GM18507 (cell line): Measurements from ENCODE around the gene LPCAT2.

Experiments used
- DNase-seq: peaks from one replicate; pipeline ENCODE4 v3.0.0; 2011; ENCODE audit warnings: low read depth; ENCODE audit not compliant: insufficient read length; ENCODE audit errors: extremely low spot score
- FAIRE-seq: peaks from 2 replicates; lab custom pipeline; 2011; peaks lifted over from hg19 to GRCh38; lab: Jason Lieb, UNC

Gene LPCAT2, protein sequence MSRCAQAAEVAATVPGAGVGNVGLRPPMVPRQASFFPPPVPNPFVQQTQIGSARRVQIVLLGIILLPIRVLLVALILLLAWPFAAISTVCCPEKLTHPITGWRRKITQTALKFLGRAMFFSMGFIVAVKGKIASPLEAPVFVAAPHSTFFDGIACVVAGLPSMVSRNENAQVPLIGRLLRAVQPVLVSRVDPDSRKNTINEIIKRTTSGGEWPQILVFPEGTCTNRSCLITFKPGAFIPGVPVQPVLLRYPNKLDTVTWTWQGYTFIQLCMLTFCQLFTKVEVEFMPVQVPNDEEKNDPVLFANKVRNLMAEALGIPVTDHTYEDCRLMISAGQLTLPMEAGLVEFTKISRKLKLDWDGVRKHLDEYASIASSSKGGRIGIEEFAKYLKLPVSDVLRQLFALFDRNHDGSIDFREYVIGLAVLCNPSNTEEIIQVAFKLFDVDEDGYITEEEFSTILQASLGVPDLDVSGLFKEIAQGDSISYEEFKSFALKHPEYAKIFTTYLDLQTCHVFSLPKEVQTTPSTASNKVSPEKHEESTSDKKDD

DNA sequence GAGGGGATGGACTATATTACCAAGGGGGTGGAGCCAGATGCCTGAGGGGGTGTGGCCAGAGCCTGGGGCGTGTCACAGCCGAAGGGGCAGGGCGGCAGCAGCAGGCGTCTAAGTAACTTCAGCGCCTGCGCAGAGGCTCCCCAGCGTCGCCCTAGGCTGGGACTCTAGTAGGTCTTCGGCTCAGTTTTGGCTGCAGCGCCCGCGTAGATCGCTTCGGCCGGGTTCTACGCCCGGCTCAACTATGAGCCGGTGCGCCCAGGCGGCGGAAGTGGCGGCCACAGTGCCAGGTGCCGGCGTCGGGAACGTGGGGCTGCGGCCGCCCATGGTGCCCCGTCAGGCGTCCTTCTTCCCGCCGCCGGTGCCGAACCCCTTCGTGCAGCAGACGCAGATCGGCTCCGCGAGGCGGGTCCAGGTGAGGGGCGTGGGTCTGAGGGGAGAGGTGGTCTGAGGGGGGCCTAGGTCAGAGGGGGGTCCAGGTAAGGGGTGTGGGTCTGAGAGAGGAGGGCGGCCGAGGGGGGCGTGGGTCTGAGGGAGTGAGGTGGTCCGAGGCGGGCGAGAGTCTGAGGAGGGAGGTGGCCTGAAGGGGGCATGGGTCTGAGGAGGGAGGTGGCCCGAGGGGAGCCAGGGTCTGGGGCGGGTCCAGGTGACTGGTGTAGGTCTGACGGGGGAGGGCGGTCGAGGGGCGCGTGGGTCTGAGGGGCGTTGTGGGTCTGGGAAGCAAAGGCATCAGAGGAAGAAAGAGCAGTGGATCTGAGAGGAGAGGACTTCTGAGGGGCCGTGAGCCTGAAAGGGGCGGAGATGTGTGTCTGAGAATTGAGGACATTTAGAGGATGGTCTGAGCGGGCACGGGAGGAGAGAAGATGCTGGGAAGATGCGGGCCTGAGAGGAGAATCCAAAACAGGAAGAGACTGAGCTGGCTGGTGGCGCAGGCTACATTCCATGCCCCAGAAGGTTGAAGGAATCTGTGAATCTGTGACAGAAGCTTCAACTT is at the start of gene LPCAT2:
TSS of gene LPCAT2 (plus strand) at position 132 of the 991 bp plus-strand sequence. CDS start at position 242, 110 bp downstream.
- no peak for FAIRE-seq
- DNase-seq, result peak; percentile 9

DNA sequence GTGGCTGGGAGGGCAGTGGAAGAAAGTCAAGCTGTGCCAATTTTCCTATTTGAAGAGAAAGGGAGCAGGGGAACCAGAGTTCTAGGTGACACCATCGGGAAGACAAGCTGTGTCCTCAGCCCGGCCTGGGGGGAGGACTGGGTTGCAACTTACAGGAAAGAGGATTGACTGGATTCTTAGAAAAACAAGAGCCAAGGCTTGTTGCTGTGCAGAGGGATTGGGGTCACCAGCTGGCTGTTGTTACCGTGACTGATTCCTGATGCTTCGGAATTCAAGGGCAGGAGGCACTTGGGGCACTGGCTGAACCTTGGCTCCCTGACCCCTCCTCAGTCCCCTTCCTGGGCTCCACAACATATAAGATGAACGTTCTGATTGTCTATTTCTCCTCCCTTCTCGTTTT is 46.6 kb upstream of the LPCAT2 start:
- DNase-seq (no peak), FAIRE-seq (no peak)

DNA sequence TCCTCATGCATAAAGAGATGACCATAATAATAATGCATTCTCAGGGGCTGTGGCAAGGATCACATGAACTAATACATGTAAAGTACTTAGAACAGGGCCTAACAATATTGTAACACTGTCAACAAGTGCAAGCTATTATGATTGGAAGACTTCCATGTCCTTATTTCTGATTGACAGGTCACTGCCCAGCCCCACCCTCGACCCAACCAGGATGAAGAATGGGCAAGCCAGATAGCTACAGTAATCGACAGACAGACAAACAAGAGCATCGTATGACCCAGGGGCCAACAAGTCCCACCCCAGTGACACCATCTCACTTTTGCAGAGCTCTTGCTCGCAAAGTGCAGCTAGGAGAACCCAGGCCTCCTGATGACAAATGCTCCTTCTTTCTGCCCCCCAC is 44.5 kb upstream of the LPCAT2 start:
- FAIRE-seq (no peak), DNase-seq (no peak)

DNA sequence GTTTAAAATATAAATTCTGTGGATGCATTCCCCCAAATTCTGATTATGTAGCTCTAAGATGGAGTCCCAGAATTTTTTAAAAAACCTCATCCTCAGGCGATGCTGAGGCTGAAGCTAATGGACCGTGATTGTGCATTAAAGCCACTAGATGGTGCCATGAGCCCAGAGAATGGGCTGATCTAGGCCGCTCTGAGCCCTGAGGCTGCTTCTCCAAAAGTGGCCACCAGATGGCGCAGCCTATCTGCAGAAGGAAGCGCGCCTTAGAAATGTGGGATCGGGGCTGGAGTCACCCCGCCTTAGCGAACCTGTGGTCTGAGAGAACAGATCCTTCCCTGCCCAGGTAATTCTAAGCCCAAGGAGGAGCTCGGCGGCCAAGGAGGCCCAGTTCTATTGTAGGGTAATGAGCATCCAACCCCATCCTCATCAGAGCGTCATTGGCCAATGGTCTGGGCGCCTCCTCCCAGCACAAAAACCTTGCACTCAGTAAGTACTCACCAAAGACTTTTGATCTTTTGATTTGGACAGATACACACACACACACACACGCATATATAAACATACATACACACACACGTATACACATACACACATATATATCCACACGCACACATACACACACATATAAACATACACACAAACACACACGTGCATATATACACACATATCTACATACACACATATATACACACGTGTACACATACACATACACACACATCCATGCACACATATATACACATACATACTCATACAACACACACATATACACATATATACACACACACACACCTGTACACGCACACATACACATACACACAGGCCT is 43.6 kb upstream of the LPCAT2 start:
- FAIRE-seq (peak; percentile 92), DNase-seq (peak; percentile 72)

DNA sequence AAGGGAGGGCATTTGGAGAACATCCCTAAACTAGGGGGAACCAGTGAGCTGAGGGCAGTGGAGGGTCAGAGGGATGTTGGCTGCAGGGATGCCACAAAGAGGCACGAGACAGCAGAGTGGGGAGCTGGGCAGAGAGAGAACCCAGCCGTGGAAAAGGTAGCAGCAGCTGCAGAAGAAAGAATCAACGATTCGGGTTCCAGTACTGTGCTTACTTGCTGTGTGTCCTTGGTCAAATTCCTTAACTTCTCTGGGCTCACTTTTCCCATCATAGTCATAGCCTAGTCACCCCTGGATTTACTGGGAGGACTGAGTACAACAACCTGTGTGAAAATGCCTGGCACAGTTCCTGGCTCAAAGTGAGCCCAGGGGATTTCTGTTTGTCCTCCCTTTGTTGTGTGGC is 42.7 kb upstream of the LPCAT2 start:
- no peak for DNase-seq
- no peak for FAIRE-seq

DNA sequence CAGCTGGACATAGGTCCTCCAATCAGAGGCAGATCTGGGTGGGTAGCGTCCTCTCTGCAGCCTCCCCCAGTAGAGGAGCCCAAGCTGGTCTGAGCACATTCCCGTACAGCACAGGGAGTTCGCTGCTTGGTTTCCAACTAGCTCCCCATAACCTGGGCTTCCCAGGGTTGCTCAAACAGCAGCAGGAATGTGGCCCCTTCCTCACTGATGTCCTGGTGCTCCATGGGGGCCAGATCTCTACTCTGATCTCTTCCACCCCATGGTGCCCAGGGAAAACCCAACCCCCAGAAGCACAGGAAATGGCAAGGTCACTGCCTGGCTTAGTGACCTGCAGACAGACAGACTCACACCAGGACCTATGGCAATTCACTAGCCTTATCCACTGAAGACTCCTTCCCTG is 41.0 kb upstream of the LPCAT2 start:
- DNase-seq (no peak), FAIRE-seq (no peak)

DNA sequence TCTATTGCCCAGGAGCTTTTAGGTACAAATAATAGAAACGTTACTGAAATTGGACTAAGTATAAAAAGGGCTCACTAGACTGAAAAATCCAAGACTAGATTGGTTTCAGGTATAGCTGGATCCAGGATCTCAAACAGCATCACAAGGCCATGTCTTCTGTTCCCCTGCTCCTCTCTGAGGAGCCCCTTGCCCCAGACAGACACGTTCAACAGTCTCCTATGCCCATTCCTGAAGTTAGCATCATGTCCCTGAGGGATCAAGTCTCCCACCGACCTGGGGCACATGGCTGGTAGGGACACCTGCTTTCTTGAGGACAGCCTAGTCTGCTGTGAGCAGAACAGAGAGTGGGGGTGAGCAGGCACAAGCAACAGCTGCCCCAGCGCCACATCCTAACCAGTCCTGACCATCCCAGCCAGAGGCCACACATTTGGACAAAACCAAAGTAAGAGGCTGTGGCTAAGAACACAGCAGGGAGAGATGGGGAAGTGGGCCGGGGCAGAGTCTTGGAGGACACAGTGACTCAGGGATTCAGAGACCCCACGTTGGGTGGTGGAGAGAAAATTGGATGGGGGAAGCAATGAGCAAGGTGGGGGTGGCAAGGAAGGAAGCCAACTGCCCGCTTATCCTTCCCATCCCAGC is 40.4 kb upstream of the LPCAT2 start:
- FAIRE-seq (no peak), DNase-seq (no peak)

DNA sequence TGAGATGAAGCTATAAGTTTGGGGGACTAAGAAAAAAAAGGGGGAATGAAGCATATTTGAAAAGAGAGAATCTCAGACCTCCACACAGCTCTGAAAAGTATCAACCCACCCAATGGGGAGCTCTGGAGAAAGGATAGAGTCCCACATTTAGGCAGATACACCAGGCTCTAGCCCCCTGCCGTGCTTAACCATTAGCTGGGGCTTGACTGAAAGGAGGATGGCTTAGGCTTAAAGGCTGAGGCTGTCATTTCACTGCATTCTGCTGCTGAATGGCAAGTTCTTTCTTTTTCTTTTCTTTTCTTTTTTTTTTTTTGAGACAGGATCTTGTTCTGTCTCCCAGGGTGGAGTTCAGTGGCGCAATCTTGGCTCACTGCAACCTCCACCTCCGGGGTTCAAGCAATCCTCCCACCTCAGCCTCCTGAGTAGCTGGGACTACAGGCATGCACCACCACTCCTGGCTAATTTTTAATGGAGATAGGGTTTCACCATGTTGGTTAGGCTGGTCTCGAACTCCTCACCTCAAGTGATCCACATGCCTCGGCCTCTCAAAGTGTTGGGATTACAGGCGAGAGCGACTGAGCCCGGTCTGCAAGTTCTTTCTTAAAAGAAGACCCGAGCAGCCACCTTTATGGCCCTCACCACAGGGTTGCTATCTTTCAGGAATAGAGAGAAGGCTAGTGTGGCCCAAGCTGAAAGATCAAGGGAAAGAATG is 38.9 kb upstream of the LPCAT2 start:
- FAIRE-seq, result no peak

DNA sequence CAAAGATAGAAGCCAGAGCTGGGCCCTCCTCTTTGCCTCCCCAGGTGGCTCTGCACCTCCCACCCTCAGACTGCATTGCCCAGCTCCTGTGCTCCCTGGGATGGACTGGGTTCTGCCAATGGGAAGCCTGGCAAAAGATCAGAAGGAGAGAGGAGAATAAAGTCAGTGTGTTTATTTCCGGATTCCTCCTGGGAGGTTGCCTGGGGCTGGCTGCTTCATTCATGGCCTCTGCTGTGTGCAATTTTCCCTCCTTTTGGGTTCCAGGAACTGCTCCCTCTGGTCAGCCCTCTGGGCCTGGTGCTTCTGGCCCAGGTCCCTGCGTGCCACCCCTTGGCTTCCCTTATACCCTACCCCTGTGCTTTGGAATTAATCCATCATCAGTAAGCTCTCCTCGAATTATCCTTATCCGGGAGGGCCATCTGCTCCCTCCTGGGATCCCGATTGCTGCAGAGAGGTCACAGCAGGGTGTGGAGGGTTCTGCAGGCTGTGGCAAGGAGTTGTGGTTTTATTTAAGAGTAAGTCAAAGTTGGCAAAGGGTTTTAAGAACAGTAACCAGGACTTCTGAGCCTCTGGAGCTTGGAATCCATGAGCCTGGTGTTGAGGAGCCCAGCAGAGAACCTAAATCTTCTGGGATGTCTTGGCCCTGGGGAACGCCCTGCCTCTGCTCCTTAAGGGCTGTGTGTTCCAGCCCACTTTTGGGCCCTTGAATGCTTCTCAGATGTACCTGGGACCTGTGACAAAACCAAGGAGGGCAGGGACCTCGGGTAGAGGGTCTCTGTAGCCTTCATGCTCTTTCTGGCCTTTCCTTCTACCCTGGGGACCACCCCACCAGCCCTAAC is 38.1 kb upstream of the LPCAT2 start:
- no peak for DNase-seq
- no peak for FAIRE-seq

More for the DNA sequence above, 38.9 kb upstream of the LPCAT2 start:
- DNase-seq, result no peak

DNA sequence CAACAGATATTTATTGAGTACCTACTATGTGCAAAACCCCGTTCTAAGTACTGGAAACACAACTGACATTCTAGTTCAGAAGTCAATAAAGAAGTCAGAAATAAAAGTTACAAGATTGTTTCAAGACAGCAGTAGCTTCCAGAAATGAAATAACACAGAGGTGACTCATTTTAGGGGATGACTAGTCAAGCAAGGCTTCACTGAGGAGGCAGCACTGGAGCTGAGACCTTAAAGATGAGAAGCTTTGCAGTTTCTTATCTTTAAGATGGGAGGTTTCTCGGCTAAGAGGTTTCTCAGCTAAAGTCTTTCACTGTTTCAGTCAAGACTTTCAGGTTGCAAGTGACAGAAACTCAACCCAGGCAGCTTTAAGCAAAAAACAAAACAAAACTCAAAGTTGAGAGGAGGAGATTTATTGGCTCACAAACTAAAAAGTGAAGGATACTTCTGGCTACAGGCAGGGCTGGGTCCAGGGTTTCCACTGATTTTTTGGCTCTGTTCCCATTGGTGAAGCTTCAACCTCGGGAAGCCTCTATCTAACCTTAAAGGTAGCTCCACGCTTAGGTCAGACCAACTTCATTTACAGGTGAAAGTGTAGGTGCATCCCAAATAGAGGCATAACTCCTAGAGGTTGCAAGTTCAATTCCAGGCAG is 37.3 kb upstream of the LPCAT2 start:
- DNase-seq (no peak), FAIRE-seq (no peak)

DNA sequence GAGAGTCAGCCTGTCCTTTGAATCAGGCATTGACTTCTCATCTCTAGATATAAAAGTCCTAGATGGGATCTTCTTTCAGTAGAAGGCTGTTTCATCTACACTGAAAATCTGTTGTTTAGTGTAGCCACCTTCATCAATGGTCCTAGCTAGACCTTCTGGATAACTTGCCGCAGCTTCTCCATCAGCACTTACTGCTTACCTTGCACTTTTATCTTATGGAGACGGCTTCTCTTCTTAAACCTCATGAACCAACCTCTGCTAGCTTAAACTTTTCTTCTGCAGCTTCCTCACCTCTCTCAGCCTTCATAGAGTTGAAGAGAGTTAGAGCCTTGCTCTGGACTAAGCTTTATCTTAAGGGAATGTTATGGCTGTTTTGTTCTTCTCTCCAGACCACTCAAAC is 35.3 kb upstream of the LPCAT2 start:
- no peak for DNase-seq
- FAIRE-seq, result no peak

DNA sequence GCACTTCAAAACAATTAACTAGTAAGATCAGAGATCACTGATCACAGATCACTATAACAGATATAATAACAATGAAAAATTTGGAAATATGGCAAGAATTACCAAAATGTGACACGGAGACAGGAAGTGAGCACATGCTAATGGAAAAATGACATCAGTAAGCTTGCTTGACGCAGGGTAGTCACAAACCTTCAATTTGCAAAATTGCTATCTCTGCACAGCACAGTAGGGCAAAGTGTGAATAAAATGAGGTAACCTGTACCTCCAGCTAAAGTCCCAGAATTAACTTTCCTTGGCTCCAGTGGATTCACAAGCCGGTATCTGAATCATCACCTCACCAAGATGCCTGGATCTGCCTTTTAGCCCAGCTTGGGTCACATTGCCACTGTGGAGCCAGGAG is 34.1 kb upstream of the LPCAT2 start:
- FAIRE-seq, result no peak
- no peak for DNase-seq

DNA sequence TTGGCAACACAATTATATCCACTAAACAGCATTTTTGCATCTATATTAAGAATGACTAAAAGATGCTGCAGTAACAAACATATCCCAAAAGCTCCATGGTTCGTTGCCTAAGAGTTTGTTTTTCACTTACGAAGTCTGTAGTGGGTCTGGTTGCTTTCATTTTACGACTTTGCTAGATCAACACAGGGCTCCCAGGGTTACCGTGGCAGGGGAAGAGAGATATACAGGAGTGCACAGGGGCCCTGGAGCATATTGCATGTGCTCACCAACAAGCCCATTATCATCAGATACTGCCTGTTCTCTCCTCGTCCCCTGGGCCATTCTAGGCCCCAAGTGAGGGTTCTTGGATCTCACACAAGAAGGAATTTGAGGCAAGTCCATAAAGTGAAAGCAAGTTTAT is 33.0 kb upstream of the LPCAT2 start:
- DNase-seq (no peak), FAIRE-seq (no peak)

DNA sequence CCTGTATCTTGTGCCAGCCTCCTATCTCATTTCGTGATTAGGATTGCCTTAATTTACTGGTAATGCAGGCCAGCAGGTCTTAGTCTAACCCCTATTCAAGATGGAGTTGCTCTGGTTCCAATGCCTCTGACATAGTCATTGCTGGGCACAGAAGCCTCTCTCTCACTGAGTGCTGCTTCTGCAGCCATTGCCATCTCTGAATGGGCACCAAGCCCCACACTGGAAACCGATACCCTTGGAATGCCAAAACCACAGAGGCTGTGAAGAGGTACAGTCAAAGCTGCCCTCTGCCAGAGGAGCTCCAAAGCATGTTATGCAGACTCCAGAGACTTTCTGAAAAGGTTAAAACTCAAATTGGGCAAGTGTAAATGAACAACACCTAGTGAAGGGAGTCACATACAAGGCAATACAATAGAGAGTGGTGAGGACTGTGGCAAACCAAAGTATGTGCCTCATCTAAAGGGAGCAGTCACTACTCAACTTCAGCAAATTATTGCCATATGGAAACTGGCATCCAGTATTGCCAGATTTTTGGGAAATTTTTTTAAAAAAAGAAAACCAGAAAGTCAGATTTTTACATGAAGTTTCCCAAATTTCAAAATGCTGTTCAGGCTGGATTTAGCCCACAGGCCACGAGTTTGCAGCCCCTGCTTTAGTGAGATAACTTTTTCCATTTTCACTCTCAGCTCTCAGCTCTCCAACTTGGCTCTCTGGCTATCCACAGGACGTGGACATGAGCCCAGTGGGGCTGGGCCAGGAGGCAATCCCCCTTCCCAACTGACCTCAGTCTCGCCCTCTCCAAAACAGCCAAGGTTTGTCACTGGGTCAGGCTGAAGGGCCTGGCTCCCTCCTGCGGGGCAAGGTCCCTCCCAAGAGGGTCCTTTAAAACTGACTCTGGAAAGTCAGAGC is 32.0 kb upstream of the LPCAT2 start:
- FAIRE-seq (no peak), DNase-seq (no peak)

DNA sequence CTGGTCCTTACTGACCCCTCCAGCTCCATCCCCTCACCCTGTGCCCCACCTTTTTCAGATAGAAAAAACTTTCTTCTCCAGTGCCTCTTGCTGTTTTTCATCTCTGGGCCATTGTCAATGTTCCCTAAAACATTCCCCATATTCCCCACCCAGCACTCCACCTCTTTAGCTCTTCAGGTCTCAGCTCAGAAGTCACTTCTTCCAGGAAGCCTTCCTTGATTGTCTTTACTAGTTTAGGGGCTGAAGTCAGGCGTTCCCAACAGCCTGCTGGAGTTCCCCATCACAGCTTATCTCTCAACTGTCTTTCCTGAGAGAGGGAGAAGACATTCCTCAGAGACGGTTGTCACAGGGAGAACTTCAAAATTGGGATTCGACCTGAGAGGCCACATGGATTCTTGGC is 31.1 kb upstream of the LPCAT2 start:
- no peak for DNase-seq

DNA sequence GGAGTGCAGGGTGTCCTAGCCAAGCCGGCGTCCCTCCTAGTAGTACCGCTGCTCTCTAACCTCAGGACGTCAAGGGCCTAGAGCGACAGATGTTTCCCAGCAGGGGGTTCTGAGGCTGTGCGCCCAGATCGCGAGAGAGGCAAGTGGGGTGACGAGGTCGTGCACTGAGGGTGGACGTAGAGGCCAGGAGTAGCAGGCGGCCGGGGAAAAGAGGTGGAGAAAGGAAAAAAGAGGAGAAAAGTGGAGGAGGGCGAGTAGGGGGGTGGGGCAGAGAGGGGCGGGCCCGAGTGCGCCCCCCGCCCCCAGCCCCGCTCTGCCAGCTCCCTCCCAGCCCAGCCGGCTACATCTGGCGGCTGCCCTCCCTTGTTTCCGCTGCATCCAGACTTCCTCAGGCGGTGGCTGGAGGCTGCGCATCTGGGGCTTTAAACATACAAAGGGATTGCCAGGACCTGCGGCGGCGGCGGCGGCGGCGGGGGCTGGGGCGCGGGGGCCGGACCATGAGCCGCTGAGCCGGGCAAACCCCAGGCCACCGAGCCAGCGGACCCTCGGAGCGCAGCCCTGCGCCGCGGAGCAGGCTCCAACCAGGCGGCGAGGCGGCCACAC is 29.9 kb upstream of the LPCAT2 start, which contains the start of gene MMP2:
TSS of gene MMP2 (plus strand) at position 372 of the 603 bp plus-strand sequence. CDS start 282 bp downstream, outside the sequence.
- FAIRE-seq, result no peak
- no peak for DNase-seq

More for the DNA sequence above, 31.1 kb upstream of the LPCAT2 start:
- FAIRE-seq, result no peak
